ENCODE measurements around the gene ENOX2.
A peak's percentile ranks its signal among the peaks of the same experiment; 100 is the strongest.
"Not testable (repeated sequence)": the region's sequence is repeated elsewhere in the genome, so short reads cannot be mapped to it uniquely, and the experiment has no call there.

Gene ENOX2

GRCh38 chrX:130746077-130746476, 156.9 kb downstream of the ENOX2 start:
- DNase-seq: no peak

DNA sequence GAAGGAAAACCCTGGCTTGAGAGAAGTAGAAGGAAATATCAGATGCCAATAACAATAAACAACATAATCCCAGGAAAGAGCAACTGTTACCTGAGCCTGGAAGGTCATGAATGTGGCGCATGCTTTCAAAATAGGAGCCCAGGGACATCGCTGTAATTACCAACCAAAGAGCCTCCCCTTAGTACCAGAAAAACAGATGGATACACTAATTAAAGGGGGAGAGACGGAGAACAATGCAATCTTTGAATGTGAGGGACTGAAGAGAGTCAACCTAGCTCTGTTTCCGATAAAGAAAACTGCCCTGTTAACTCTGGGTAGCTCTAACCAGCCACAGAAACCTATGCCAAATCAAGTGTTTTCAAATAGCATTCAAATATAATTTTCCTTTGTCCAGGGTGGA, 161.4 kb downstream of the ENOX2 start:
- DNase-seq: no peak

GRCh38 chrX:130741151-130741550, 161.9 kb downstream of the ENOX2 start:
- DNase-seq: no peak

GRCh38 chrX:130738638-130739195, 164.3 kb downstream of the ENOX2 start:
- no peak for DNase-seq

DNA sequence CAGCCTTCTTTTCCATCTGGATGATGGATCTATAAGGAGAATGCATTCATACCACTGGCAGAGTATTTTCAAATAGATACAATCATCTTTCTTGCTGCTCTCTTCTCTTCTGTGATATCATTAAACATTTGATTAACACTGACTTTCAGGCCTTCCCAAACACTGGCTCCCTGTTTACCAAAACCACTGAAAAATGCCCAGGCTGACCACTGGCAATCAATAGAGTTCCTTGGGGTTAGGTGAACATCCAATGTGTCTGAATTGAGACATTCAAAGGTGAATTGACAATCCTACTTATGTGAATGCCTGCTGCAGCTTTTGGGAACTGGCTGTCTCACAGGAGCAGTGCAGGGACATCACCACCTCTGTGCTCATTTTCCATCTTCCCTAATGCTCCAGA, 168.3 kb downstream of the ENOX2 start:
- DNase-seq: no peak

- no peak for DNase-seq
These were observed 174.8 kb downstream of the ENOX2 start for GRCh38 chrX:130728208-130728607.

GRCh38 chrX:130726661-130727060, 176.3 kb downstream of the ENOX2 start:
- DNase-seq: no peak

GRCh38 chrX:130725519-130725918, 177.5 kb downstream of the ENOX2 start:
- DNase-seq: no peak

- no peak for DNase-seq
These were observed 183.6 kb downstream of the ENOX2 start for GRCh38 chrX:130719413-130719812.

GRCh38 chrX:130718137-130718536, 184.9 kb downstream of the ENOX2 start:
- no peak for DNase-seq

DNA sequence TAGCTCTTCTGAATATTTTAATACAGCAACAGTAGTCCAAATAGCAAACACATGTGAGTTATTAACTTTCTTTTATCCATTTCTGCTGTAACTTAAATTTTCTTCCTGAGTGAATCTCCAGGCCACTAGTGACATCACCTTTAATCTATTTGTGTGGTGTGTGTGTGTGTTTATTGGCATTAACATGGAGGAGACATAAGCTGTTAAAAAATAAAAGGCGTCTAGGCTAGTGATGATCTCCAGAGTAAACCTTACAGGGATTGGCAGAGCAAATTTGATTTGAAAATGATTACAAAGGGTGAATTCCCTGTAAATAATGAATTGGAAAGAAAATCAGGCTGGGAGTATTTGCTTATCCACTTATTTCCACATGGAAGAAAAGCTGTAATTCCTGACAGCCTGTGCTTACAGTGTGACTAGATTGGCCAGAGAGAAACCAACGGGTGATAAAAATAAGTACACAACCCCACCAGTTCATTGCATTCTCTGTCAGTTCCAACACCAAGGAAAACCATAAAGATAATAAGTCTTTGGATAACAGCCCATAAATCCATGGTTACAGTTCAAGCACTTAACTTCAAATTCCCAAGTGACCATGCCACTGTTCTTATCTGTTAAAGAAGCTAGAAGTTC, 186.1 kb downstream of the ENOX2 start:
- no peak for DNase-seq

GRCh38 chrX:130716346-130716745, 186.7 kb downstream of the ENOX2 start:
- DNase-seq: no peak

- DNase-seq: peak; percentile 35
These were observed 187.7 kb downstream of the ENOX2 start for GRCh38 chrX:130715299-130715698.

GRCh38 chrX:130714665-130715064, 188.3 kb downstream of the ENOX2 start:
- DNase-seq: no peak

DNA sequence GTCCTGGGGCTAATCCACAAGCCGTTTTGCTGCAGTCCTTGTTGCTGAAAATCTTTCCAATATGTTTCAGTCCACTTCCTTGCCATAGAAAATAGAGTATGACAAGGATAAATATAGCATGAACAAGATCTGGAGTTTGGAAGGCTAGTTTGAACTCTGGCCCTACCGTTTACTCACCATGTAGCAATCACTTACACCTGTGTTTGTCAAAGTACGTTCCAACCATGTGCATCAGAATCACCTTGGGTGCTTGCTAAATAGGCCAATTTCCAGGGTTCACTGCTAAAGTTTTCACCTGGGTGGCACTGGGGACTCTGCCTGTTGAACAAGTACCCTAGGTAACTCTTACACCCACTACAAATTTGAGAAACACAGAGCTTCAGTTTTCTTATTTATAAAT, 188.9 kb downstream of the ENOX2 start:
- DNase-seq: no peak

DNA sequence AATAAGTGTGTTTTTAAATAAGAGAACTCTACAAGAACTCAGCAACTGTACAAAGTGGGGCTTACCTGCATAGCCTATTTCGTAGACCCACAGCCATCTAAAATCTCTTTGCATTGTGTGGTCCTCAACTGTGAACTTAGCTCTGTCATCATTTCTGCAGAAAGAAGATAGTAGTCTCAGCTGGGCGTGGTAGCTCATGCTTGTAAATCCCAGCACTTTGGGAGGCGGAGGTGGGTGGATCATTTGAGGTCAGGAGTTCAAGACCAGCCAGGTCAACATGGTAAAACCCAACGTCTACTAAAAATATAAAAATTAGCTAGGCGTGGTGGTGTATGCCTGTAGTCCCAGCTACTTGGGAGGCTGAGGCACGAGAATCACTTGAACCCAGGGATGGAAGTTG, 193.8 kb downstream of the ENOX2 start:
- DNase-seq: not testable (repeated sequence)

GRCh38 chrX:130705591-130705990, 197.4 kb downstream of the ENOX2 start:
- no peak for DNase-seq

DNA sequence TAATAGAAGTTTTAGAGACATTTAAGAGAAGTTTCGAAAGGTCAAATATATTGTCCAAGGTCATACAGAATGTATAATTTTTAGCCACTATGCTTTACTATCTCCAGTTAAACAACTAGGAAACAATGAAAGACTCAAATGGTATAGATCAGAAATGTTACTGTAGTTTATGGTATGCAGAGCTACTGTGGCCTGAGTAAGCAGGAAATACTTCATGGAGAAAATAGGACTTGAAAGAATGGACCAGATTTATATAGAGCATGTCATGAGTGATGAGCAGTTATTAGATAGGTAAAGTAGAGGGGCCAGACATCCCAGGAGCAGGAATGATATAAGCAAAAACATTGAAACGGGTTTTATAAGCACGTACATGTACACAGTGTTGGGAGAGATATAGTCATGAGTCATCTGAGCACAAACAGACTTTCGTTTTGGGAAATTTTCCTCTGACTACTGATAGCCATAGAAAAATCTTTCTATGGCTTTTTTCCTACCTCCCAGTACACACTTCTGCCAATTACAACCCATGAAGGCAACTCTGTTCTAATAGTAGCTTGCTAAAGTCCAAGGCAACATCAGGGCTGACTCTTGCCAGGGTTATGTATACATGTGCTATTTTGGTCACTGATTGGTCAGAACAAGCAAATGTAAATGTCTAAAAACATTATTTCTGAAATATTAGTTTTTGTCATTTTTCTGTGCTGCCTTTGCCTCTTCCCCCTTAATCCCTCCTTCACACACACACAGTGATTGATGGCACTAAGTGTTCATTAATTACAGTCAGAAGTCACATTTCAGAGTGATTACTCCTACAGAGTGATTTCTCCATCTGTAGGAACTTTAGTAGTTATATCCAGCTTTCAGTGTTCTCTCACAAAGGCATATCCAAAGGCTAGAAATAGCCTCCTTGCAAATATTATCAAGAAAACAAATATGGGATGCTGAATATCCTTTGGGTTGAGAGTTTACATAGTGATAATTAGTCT, 198.7 kb downstream of the ENOX2 start:
- DNase-seq: no peak

GRCh38 chrX:130702867-130703707, 199.9 kb downstream of the ENOX2 start:
- DNase-seq: no peak

- no peak for DNase-seq
These were observed 202.4 kb downstream of the ENOX2 start for GRCh38 chrX:130700629-130701028.

GRCh38 chrX:130699618-130700017, 203.4 kb downstream of the ENOX2 start:
- DNase-seq: no peak

- no peak for DNase-seq
These were observed 206.5 kb downstream of the ENOX2 start for GRCh38 chrX:130696542-130696941.

GRCh38 chrX:130695931-130696330, 207.1 kb downstream of the ENOX2 start:
- DNase-seq: no peak

Data from hematopoietic multipotent progenitor cell treated with erythropoietin and hydrocortisone succinate and interleukin-3 and kit ligand, for 6 days (in vitro differentiated cells).